HG03025 (cell line): ENCODE results near the gene MIF.
"Not testable (repeated sequence)": the region's sequence is repeated elsewhere in the genome, so short reads cannot be mapped to it uniquely, and the experiment has no call there.

Source experiments
- ATAC-seq: cut with Tn5 transposase; IDR thresholded peaks from one replicate; pipeline ENCODE4 v1.9.1; 2021; ENCODE audit warnings: mild to moderate bottlenecking, moderate library complexity; ENCODE audit not compliant: unreplicated experiment, low FRiP score

MIF gene

DNA sequence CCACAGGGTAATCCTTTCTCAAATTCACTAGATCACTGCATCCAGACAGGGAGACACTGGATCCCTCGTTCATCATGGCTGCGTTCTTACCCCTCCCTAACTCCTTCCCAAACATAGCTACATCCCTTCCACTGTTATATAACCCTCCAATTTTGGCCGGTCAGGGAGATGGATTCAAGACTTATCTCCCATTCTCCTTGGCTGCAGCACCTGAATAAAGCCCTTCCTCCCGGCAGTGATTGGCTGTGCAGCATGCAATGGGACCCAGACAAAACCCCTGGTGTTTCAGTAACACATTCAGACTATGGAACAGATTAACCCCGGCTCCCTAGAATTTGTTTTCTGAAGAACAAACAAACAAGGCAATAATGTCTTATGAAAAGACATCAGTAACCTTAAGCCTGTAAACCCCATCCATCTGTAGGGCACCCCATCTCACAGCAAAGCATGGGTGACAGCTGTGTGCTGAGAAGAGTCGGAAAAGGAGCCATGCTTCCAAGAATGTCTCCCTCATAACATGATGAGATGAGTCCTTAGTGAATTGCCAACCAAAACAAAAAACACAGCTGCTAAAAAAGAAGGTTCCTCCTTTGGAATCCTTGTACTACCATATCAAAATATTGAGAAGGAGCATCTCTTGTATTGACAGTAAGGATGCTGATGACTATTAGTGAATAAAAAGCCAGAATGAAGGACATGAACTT lies 5.0 kb downstream of the MIF start:
- no peak for ATAC-seq

DNA sequence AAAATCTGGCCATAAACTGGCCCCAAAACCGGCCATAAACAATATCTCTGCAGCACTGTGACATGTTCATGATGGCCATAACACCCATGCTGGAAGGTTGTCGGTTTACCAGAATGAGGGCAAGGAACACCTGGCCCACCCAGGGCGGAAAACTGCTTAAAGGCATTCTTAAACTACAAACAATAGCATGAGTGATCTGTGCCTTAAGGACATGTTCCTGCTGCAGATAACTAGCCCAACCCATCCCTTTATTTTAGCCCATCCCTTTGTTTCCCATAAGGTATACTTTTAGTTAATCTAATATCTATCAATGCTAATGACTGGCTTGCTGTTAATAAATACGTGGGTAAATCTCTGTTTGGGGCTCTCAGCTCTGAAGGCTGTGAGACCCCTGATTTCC lies 6.0 kb downstream of the MIF start:
- ATAC-seq, result not testable (repeated sequence)

DNA sequence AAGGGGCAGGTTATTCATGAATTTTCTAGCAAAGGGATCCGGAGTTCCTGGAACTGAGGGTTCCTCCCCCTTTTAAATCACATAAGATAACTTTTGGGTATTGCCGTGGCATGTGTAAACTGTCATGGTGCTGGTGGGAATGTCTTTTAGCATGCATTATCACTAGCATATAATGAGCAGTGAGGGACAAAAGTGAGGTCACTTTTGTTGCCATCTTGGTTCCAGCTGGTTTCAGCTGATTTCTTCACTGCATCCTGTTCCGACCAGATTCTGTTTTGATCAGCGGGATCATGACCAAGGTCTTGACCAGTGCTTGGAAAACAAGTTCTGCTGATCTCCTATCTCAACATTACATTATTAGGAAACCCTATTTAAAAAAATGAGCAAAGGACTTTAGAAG lies 7.4 kb downstream of the MIF start:
- no peak for ATAC-seq

DNA sequence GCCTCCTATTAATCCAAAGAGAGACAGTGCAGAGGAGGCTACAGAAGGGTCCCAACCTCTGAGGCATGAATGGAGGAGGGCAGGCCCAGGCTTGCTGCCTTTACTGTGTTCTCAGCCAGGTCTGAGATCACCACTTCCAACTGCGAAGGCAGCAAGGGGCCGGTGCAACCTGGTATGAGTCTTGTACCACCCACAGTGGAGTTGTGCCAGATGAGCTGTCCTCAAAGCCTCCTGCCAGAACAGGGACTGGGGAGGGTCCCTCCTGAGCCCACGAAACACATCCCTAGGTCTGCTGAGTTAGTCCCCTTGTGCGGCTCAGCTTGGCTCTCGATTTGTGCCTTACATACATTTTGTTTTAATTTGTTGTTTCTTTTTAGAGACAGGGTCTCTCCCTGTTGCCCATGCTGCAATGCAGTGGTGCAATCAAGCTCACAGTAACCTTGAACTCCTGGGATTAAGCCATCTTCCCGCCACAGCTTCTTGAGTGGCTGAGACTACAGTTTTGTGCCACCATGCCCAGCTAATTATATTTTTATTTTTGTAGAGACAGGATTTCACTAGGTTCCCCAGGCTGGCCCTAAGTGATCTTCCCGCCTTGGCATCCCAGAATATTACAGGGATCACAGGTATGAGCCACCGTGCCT lies 9.3 kb downstream of the MIF start:
- ATAC-seq, result no peak

DNA sequence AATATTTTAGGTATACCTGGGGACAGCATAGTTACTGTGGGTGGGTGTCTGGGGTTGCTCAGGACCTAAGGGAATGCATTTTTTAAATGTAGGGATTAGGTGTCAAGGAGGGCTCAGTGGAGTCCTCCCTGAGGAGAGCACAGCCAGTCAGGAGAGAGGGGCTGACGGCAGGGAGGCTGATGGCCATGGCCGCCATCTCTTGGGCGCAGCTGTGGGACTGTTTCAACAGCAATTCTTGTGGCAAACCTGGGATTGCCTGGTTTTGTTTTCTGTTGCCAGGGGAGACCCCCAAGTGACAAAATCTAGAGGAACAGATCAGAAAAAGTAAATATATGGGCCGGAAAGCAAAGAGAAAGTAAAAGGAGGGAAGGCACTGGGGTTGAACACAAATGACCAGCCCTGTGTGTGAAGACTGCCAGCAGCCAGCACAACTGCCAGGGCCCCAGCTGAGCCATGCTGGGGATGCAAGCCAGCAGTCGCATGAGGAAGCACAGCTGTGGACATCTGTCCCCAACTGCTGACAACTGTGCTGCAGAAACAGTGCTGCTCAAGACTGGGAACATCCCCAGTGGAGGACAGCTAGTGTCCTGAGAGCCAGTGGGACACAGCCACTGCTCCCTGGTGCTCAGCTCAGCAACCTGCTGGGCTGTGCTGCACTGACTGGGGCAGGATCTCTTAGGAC lies 10.5 kb downstream of the MIF start:
- ATAC-seq, result no peak

DNA sequence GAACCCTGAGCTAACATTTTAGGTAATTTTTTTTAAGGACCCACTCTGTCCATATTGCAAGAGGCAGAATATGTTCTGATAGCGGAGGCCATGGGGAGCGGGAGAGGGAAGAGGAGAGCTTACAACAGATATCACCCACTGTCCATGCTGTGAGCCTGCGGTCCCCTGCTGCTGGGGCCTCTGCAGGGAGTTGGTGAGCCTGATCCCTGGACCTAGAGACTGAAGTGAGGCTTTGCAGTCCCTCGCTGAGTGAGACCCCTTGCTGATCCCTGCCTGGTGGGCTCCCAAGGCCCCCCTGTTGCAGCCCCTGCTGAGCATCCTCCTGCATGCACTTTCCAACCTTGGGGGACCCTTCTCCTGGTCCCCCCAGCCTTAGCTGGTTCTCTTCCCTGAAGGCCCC lies 12.5 kb downstream of the MIF start:
- no peak for ATAC-seq

DNA sequence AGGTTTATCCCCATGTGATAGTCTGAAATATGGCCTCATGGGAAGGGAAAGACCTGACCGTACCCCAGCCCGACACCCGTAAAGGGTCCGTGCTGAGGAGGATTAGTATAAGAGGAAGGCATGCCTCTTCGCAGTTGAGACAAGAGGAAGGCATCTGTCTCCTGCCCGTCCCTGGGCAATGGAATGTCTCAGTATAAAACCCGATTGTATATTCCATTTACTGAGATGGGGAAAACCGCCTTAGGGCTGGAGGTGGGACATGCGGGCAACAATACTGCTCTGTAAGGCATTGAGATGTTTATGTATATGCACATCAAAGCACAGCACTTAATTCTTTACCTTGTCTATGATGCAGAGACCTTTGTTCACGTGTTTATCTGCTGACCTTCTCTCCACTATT lies 13.2 kb downstream of the MIF start:
- ATAC-seq, result not testable (repeated sequence)

DNA sequence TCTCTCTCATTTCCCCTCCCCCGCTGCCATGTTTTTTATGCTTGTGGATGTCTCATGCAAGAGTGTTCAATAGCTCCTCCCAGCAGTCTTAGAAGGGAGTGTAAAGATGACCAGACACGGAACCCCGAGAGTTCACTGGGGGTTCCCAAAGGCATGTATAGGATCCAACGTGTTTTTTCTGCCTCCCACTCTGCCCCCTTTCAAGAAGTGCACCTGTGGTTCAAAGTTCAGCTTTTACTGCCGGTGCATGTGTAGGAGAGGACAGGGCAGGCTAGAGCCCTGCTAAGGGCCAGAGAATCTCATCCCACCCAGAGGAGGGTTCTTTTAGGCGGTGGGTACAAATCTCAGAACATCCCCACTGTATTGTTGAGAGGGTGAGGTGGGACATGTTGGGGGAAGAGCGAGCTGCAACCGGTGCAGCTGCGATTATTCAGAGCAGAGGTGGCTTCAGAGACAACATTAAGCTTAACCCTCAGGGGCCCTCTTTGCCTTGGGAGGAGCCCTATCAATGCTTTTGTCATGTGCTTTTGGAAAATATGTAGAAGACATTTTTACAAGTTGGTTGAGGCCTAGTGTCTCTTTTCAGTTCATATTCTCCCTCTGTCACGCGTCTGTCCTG lies 14.5 kb downstream of the MIF start:
- ATAC-seq, result no peak

DNA sequence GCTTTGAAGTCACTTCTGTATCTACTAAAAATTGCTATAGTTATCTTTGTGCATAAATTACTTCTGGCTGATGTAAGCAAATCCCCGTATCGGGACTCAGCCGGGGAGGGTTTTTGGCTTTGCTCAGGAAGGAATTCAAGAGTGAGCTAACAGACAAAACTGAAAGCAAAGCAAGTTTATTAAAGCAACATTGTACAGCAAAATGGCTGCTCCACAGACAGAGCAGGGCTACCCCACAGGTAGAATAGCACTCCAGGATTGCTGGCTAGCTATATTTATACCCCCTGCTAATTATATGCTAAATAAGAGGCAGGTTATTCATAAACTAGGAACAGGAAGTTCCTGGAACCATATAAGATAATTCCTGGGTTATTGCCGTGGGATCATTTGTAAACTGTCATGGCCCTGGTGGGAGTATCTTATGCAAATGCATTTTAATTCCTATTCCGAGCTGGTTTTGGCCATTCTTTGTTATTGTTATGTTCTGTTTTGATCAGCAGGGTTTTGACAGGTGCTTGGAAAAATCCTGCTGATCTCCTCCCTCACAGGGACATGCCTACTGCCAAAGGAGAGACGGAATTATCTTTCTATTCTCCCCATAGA lies 15.2 kb downstream of the MIF start:
- no peak for ATAC-seq

DNA sequence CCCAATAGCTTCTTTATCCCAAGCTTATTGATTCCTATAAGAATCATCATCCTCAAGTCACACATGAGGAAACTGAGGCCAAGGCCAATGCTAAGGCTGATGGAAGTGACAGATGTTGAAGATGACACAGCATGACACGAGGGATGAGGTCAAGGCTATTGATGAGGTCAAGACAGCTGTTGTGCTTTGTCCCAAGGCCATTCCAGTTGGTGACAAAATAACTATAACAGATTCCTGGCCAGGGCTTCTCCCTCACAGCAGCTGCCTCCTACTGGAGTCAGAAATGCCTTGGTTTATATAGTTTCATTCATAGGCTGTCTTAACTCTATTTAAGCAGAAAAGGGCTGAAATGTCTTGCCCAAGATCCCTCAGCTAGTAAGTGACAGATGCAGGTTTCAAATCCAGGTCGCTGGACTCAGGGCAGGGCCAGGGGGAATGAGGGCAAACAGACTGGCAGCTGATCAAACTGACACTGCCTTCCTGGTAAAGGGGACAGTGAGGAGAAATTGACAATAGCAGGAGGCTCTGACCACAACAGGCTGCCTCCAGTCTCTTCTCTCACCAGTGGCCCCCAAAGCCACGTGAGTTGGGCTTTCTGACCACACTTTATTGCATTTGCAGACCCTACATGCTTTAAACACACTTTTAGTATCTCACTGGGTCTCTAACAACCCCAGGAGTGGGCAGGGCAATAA lies 16.5 kb downstream of the MIF start:
- ATAC-seq, result no peak

DNA sequence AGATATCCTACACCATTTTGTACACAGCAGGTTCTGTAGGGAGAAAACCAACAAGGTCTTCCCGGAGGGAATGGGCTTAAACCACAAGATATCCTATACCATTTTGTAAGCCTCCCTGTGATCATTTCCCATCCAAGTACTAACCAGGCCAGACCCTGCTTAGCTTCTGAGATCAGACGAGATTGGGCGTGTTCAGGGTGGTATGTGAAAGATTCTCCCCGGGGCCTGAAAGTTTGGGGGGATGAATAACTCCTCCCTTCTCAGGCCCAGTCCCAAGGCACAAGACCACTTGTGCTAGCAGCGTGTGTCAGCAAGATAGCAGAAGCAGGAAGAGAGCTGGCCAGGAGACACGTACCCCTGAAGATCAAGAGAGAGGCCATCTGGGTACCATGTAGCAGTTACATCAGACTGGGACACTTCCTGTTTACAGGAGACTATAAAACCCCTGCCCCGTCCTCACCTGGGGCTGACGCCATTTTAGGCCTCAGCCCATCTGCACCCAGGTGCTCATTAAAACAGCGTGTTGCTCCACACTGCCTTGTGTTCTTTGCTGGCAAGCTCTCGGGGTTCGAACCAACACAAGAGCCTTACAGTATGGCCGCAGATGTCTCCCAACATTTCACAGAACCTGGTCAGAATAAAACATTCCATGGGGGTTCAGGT lies 17.3 kb downstream of the MIF start:
- ATAC-seq, result no peak

DNA sequence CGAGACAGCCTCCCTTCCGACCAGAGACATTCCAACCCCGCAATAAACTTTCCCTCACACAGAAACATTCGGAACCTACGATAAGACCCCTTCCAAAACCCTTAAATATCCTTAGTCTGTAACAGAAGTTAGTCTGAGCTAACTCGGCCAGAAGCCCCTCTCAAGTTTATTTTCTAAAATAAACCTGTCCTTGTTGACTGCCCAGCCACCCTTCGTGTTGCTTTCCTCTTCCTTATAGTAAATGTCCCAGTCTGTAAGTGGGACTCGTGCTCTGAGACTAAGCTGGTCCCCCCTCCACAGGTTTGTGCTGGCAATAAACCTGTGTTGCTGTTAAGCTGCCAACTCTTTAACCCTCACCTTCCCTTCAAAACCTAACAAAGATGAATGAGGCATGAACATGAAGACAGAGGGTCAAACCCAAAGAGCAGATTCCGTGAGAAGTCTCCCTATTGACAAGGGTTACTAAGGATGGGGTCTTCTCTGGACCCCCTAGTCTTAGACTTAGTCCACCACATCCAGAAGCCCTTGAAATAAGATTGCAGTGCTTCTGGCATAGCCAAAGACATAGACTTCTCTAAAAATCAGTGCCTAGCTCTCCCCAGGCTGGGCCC lies 18.2 kb downstream of the MIF start:
- no peak for ATAC-seq

DNA sequence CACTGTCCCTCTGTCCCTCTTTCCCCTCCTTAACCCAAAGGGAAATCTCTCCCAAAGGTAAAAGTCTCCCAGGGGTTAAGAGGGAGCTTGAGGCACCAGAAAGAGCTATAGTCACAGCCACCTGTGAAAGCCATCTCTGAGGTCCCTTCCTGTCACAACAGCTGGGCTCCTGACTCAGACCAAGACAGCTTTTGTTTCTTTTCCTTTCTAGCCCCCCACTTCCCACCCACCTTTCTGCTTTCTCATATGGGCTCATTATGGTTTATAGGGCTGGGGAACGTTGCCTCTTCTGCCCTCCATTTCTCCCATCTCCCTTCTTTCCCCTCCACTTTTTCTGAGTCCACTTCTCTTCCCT lies 19.1 kb downstream of the MIF start:
- ATAC-seq, result no peak

DNA sequence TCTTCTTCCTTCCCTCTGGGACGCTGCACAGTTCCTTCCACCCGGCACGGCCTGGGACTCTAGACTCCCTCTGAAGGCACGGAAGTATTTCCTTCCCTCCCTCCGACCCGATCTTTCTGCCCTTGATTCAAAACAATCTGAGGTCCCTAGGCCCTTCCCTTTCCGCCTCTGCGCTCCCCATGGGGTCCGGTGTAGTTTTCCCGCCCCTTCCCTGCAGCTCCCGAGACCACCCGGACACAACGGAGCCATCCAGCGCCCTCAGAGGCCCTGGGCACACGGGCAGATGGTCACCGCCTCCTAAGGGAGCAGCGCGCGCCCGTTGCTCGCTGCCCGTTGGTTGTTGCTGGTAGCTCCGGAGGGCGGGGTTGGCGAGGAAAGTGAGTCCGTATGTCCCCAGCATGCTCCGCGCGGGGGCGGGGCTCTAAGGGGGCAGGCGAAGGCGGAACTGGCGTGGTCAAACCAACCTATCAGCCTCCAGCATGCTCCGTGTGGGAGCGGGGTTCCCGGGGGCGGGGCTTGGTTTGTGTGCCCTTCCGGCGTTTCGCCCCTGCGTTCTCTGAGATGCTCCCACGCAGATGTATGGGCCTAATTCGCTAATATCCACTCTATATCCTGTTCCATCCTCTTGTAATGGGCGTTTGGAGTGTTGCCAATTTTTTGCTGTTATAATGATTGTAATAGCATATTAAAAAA lies 19.6 kb downstream of the MIF start:
- ATAC-seq, result peak; percentile 91

DNA sequence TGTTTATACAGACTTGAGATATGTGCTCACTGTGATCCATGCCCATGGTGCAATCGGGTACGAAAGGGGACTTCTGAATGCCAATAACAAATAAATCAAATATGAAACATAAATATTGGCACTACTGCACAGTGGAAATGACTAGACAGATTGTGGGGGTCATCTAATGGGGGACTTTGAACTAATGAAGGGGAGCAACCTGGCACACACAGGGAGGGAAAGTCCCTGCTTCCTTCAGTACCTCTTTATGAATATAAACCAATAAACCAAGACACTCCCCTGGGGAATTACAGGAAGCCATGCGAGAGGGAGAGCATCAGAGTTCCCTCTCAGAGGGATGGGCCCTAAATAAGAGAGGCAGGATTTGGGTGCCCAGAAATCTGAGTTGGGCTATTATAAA lies 21.1 kb downstream of the MIF start:
- no peak for ATAC-seq

DNA sequence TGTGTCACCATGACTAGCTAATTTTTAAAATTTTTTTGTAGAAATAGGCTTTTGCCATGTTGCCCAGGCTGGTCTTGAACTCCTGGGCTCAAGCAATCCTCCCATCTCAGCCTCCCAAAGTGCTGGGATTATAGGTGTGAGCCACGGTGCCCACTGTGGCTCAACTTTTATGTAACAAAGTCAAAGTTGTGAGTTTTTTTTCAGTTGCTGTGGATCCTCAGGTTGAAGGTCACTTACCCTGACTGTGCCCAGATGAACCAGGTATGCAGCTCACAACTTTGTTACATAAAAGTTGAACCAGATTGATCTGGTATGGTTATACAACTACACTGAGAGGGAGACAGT lies 26.1 kb downstream of the MIF start:
- ATAC-seq, result not testable (repeated sequence)

DNA sequence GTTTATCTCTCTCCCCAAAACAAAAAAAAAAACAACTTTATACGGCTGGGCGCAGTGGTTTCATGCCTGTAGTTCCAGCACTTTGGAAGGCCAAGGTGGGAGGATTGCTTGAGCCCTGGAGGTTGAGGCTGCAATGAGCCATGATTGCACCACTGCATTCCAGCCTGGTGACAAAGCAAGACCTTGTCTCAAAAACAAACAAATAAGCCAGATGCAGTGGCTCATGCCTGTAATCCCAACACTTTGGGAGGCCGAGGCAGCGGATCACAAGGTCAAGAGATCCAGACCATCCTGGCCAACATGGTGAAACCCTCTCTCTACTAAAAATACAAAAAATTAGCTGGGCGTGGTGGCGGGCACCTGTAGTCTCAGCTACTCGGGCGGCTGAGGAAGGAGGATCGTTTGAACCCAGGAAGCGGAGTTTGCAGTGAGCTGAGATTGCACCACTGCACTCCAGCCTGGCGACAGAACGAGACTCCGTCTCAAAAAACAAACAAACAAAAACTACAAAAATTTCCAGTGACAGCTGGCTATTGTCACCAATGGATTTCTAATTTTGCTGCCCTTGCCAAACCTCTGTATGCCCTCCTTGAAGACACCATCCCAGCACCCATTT lies 27.5 kb downstream of the MIF start:
- not testable (repeated sequence) for ATAC-seq

DNA sequence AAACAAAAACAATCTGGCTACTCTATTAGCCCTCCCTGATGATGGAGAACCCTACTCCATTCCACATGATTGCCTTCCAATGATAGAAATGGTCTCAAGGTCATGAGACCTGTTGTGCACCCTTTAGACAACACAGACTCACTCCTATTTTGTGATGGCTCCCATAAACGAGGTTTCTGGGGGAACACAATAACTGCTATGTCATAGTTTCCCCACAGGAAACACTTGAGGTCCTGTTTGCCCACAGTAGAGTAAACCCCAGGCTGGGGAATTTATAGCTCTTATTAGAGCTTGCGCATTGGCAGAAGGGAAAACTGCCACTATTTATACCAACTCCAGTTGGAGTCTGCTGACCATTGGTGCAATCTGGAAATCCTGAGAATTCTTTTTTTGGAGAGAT lies 28.7 kb downstream of the MIF start:
- ATAC-seq, result no peak
